SK-N-SH (cell line): Measurements from ENCODE around the gene SMIM5. TPM values are rescaled to one million over a fixed set of nuclear protein-coding genes. Genes with fewer than 3 reads are reported as not detected.

ENCODE experiments used
- CTCF ChIA-PET: fragments of 300-600, 350-600 bp; formaldehyde crosslinking; extraction: SDS; loops from one replicate; lab custom pipeline; 2021; lab: Yijun Ruan, JAX
- POLR2A ChIA-PET: fragments of 350-600 bp; sonication (Branson Sonifier 250); formaldehyde crosslinking; extraction: SDS; loops from one replicate; lab custom pipeline; 2020; ENCODE audit warnings: antibody characterized with exemption, inconsistent platforms; lab: Yijun Ruan, JAX
- DNase-seq: peaks from one replicate; pipeline ENCODE4 v3.0.0; 2012
- H2AFZ ChIP-seq: fragments of 200-600 bp; sonication (generic); 2 replicates; pipeline ENCODE4 v1.8.1; 2016; ENCODE audit warnings: antibody characterized with exemption, mild to moderate bottlenecking, low read depth
- H3F3A ChIP-seq: fragments of 200-600 bp; sonication (generic); replicated peaks from 2 replicates; pipeline ENCODE3; 2016; ENCODE audit warnings: antibody characterized with exemption, mild to moderate bottlenecking; ENCODE audit not compliant: insufficient read depth
- H3K27ac ChIP-seq, 2 experiments: fragments of 200-500 bp in 1 of 2; fragments of 200-600 bp in 1 of 2; sonication (Bioruptor generic) in 1 of 2; sonication (generic), shearing (Covaris generic) in 1 of 2; 2 replicates each; pipeline versions ENCODE4 v1.5.1 to v1.6.1; 2014 to 2016; ENCODE audit warnings: low read depth in 2 of 2, inconsistent platforms in 1 of 2, low read length in 1 of 2, mild to moderate bottlenecking in 1 of 2, mixed read lengths in 1 of 2
- H3K27me3 ChIP-seq: fragments of 200-600 bp; sonication (generic), shearing (Covaris generic); 2 replicates; pipeline ENCODE4 v1.6.1; 2016; ENCODE audit warnings: mixed run types; ENCODE audit not compliant: insufficient read depth
- H3K36me3 ChIP-seq, 2 experiments: fragments of 200-500 bp in 1 of 2; fragments of 200-600 bp in 1 of 2; sonication (Bioruptor generic) in 1 of 2; sonication (generic) in 1 of 2; replicated peaks in 1 of 2; 2 replicates each; pipeline versions ENCODE3 to v1.5.1; 2014 to 2016; ENCODE audit warnings: low read length in 1 of 2, mild to moderate bottlenecking in 1 of 2; ENCODE audit not compliant: insufficient read depth in 2 of 2, control insufficient read depth in 1 of 2
- H3K4me1 ChIP-seq, 2 experiments: fragments of 200-500 bp in 1 of 2; fragments of 200-600 bp in 1 of 2; sonication (Bioruptor generic) in 1 of 2; sonication (generic), shearing (Covaris generic) in 1 of 2; 2 replicates each; pipeline versions ENCODE4 v1.5.1 to v1.6.1; 2014 to 2016; ENCODE audit warnings: low read depth in 1 of 2, low read length in 1 of 2, mixed run types in 1 of 2; ENCODE audit not compliant: insufficient read depth in 2 of 2, control insufficient read depth in 1 of 2
- H3K4me2 ChIP-seq: fragments of 200-600 bp; sonication (generic), shearing (Covaris generic); 2 replicates; pipeline ENCODE4 v1.6.1; 2017; ENCODE audit warnings: mixed run types
- H3K4me3 ChIP-seq, 2 experiments: fragments of 200-500 bp in 1 of 2; fragments of 200-600 bp in 1 of 2; sonication (Bioruptor generic) in 1 of 2; sonication (generic), shearing (Covaris generic) in 1 of 2; 2 replicates each; pipeline versions ENCODE4 v1.5.1 to v1.8.1; 2014 to 2016; ENCODE audit warnings: low read depth in 2 of 2, inconsistent platforms in 1 of 2, low read length in 1 of 2, mild to moderate bottlenecking in 1 of 2, mixed read lengths in 1 of 2, moderate library complexity in 1 of 2
- H3K79me2 ChIP-seq: fragments of 200-600 bp; sonication (generic); 2 replicates; pipeline ENCODE4 v1.8.1; 2017; ENCODE audit warnings: mild to moderate bottlenecking; ENCODE audit not compliant: insufficient read depth
- H3K9ac ChIP-seq: fragments of 200-600 bp; sonication (generic); 2 replicates; pipeline ENCODE4 v1.6.1; 2017; ENCODE audit warnings: mixed run types
- H3K9me2 ChIP-seq: fragments of 200-600 bp; sonication (generic); 2 replicates; pipeline ENCODE4 v1.6.1; 2017; ENCODE audit warnings: mixed run types
- H3K9me3 ChIP-seq: fragments of 200-600 bp; sonication (generic); 2 replicates; pipeline ENCODE4 v1.6.1; 2017; ENCODE audit warnings: mixed run types, mild to moderate bottlenecking, moderate library complexity
- H4K20me1 ChIP-seq: fragments of 200-600 bp; sonication (generic); 2 replicates; pipeline ENCODE4 v1.6.1; 2017; ENCODE audit warnings: mild to moderate bottlenecking, mixed run types; ENCODE audit not compliant: insufficient read depth
- ELF1 ChIP-seq: IDR thresholded peaks from 2 replicates; pipeline ENCODE4 v1.4.0; 2012
- FOSL2 ChIP-seq: IDR thresholded peaks from 2 replicates; pipeline ENCODE4 v1.4.0; 2012; ENCODE audit warnings: low read depth, mild to moderate bottlenecking, moderate library complexity, borderline replicate concordance
- FOXJ3 ChIP-seq: sonication (generic); formaldehyde crosslinking; IDR thresholded peaks from 2 replicates; pipeline ENCODE4 v1.5.1; 2020; ENCODE audit warnings: mild to moderate bottlenecking, missing genetic modification reagents
- GABPA ChIP-seq: IDR thresholded peaks from 2 replicates; pipeline ENCODE4 v1.4.0; 2012; ENCODE audit warnings: low read depth, mild to moderate bottlenecking
- JUND ChIP-seq: IDR thresholded peaks from 2 replicates; pipeline ENCODE4 v1.4.0; 2012
- MXI1 ChIP-seq: IDR thresholded peaks from 2 replicates; pipeline ENCODE4 v1.6.1; 2012; ENCODE audit warnings: mild to moderate bottlenecking, low read depth, low read length, improper control_type of control experiment
- PBX3 ChIP-seq: IDR thresholded peaks from 2 replicates; pipeline ENCODE4; 2012
- RAD21 ChIP-seq: IDR thresholded peaks from 2 replicates; pipeline ENCODE4 v1.6.1; 2012; ENCODE audit warnings: mild to moderate bottlenecking, low read length
- RCOR1 ChIP-seq: fragments of 150-350 bp; IDR thresholded peaks from 2 replicates; pipeline ENCODE4 v1.6.1; 2017; ENCODE audit warnings: antibody characterized with exemption, low read length
- SIN3A ChIP-seq: IDR thresholded peaks from 2 replicates; pipeline ENCODE4 v1.6.1; 2012; ENCODE audit warnings: low read depth, mild to moderate bottlenecking, low read length, moderate library complexity, borderline replicate concordance
- SMC3 ChIP-seq: IDR thresholded peaks from 2 replicates; pipeline ENCODE4 v1.6.1; 2012; ENCODE audit warnings: low read depth, low read length, improper control_type of control experiment
- TAF1 ChIP-seq: IDR thresholded peaks from 2 replicates; pipeline ENCODE4 v1.6.1; 2012; ENCODE audit warnings: low read depth, mild to moderate bottlenecking, low read length, moderate library complexity, borderline replicate concordance
- TCF12 ChIP-seq: IDR thresholded peaks from 2 replicates; pipeline ENCODE4 v1.4.0; 2012
- TEAD4 ChIP-seq: IDR thresholded peaks from 2 replicates; pipeline ENCODE4 v1.4.0; 2012; ENCODE audit warnings: mild to moderate bottlenecking, borderline replicate concordance; ENCODE audit not compliant: insufficient read depth
- YY1 ChIP-seq: IDR thresholded peaks from 2 replicates; pipeline ENCODE4 v1.4.0; 2012; ENCODE audit warnings: low read depth, mild to moderate bottlenecking
- ZBTB33 ChIP-seq: IDR thresholded peaks from 2 replicates; pipeline ENCODE4 v1.4.0; 2012; ENCODE audit warnings: low read depth, borderline replicate concordance
- WGBS: methylation state at CpG from one replicate; pipeline ENCODE4 v1.1.6; 2017; ENCODE audit warnings: low lambda C conversion rate; 5-methylcytosine and 5-hydroxymethylcytosine counted together
- polyA plus RNA-seq, 3 experiments: library from polyadenylated mRNA; depleted of rRNA; stranded (reverse); fragments of >200 nt; gene quantifications; 2 replicates each; pipeline ENCODE4 v1.2.3, GENCODE V29; 2012
- TF ChIP-seq, protein P1 (sequence below): IDR thresholded peaks from 2 replicates; pipeline ENCODE4 v1.4.0; 2012; ENCODE audit warnings: low read depth
- TF ChIP-seq, protein P2 (sequence below): fragments of 150-350 bp; IDR thresholded peaks from 2 replicates; pipeline ENCODE4 v1.6.1; 2017; ENCODE audit warnings: antibody characterized with exemption, low read length, low read depth, borderline replicate concordance
- TF ChIP-seq, protein P3 (sequence below): fragments of 150-350 bp; IDR thresholded peaks from 2 replicates; pipeline ENCODE4 v1.6.1; 2016; ENCODE audit warnings: mild to moderate bottlenecking, low read depth, low read length

The SMIM5 gene
- polyA plus RNA-seq, 1 of the 3 experiments (the other 2 are of a cell fraction), result 0.02 TPM

DNA sequence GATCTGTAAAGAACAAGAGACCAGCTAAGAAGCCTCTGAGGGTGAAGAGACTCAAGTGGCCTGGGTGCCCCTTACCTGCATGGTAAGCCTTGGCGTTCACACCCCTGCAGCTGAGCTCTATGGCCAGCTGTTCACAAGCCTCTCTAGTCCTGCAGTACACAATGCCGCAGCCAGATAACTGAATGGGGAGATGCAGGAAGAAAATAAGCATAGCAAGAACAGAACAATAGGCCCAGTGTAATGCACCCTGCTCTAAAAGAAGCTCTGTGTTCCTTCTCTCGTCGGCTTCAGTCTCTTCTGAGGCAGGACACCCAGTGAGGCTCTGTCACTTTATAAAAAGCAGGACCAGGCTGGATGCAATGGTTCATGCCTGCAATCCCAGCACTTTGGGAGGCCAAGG lies 28.3 kb downstream of the SMIM5 start:
- Histone ChIP-seq H3K9me3 (no peaks in the 10 kb centered on the region), H3K9ac (no peak overlapping the region), H2AFZ (no peak overlapping the region)
- 95% methylated on average over 4 of the region's 4 CpGs for WGBS
- no peak for TF ChIP-seq ELF1
- no peak for TF ChIP-seq FOSL2
- TF ChIP-seq, protein P1, sequence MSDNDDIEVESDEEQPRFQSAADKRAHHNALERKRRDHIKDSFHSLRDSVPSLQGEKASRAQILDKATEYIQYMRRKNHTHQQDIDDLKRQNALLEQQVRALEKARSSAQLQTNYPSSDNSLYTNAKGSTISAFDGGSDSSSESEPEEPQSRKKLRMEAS, result no peak
- no peak for TF ChIP-seq FOXJ3 (CRISPR knock-in tag)
- no peak for TF ChIP-seq YY1
- TF ChIP-seq TAF1, result no peak
- TF ChIP-seq RAD21, result no peak
- TF ChIP-seq, protein P2, sequence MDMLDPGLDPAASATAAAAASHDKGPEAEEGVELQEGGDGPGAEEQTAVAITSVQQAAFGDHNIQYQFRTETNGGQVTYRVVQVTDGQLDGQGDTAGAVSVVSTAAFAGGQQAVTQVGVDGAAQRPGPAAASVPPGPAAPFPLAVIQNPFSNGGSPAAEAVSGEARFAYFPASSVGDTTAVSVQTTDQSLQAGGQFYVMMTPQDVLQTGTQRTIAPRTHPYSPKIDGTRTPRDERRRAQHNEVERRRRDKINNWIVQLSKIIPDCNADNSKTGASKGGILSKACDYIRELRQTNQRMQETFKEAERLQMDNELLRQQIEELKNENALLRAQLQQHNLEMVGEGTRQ, result no peak
- TF ChIP-seq SMC3, result no peak
- TF ChIP-seq TEAD4, result no peak
- no peak for TF ChIP-seq TCF12
- TF ChIP-seq RCOR1, result no peak
- no peak for TF ChIP-seq GABPA
- TF ChIP-seq SIN3A, result no peak
- TF ChIP-seq PBX3, result no peak
- no peak for TF ChIP-seq JUND
- no peak for TF ChIP-seq MXI1
- TF ChIP-seq, all 33 proteins: peak for 0
- CTCF ChIA-PET, result interaction anchor here (0.6 to 31.7 kb wide), 6 partner anchors 9 to 601 kb away, joined by 3 to 1189 read pairs (median 16); partner anchors contain the start of gene SMIM5
- H3K79me2 ChIP-seq, result peaks cover 17% of the 10 kb centered on the region
- no peaks in the 10 kb centered on the region for H3K9me2 ChIP-seq
- H3K27me3 ChIP-seq, result no peaks in the 10 kb centered on the region
- no peak for DNase-seq
- H4K20me1 ChIP-seq, result no peaks in the 10 kb centered on the region
- H3K36me3 ChIP-seq, result peaks cover 36 to 41% of the 10 kb centered on the region in 2 experiments
- peaks cover 7 to 8% of the 10 kb centered on the region in 2 experiments; a peak in 3 of 4 replicates for H3K4me1 ChIP-seq
- H3K27ac ChIP-seq, result no peak overlapping the region
- POLR2A ChIA-PET, result interaction anchor here (1.0 kb wide), 1 partner anchor 25 kb away, joined by 4 read pairs; no protein-coding TSS in a partner anchor
- no peak overlapping the region for H3K4me2 ChIP-seq
- H3K4me3 ChIP-seq, result no peak overlapping the region
- H3F3A ChIP-seq, result no peaks in the 10 kb centered on the region

DNA sequence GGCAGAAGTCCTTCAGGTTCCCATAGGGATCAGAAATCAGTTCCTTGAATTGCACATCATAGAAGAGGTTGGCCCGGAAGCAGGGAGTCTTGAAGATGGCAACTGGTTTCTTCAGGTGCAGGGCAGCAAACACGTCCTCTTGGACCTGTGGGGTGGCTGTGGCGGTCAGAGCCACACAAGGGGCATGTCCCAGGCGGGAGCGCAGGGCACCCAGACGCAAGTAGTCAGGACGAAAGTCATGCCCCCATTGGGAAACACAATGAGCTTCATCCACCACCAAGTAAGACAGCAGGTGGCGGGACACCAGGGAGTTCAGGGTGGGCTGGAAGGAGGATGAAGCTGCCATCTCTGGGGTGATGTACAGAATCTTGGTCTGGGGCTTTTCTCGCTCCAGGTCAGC lies 29.3 kb downstream of the SMIM5 start:
- Histone ChIP-seq H3K27ac (no peak overlapping the region), H3K4me2 (no peak overlapping the region), H4K20me1 (no peaks in the 10 kb centered on the region), H2AFZ (no peak overlapping the region), H3K9ac (no peak overlapping the region), H3K27me3 (no peaks in the 10 kb centered on the region), H3K4me1 (peaks cover 7 to 8% of the 10 kb centered on the region in 2 experiments; a peak in 3 of 4 replicates), H3K79me2 (peaks cover 27% of the 10 kb centered on the region), H3K9me3 (no peaks in the 10 kb centered on the region), H3K9me2 (no peaks in the 10 kb centered on the region), H3K4me3 (no peak overlapping the region), H3F3A (no peaks in the 10 kb centered on the region), H3K36me3 (peaks cover 33 to 40% of the 10 kb centered on the region in 2 experiments)
- TF ChIP-seq GABPA (no peak), SMC3 (no peak), SIN3A (no peak), ZBTB33 (no peak), JUND (no peak)
- TF ChIP-seq, protein P3, sequence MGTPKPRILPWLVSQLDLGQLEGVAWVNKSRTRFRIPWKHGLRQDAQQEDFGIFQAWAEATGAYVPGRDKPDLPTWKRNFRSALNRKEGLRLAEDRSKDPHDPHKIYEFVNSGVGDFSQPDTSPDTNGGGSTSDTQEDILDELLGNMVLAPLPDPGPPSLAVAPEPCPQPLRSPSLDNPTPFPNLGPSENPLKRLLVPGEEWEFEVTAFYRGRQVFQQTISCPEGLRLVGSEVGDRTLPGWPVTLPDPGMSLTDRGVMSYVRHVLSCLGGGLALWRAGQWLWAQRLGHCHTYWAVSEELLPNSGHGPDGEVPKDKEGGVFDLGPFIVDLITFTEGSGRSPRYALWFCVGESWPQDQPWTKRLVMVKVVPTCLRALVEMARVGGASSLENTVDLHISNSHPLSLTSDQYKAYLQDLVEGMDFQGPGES, result no peak
- TF ChIP-seq, protein P2, result no peak
- no peak for DNase-seq
- ChIA-PET CTCF (interaction anchor here (0.6 to 31.7 kb wide), 6 partner anchors 10 to 88 kb away, joined by 3 to 1189 read pairs (median 16); partner anchors contain the start of gene SMIM5), POLR2A (interaction anchor here (0.8 kb wide), 1 partner anchor 21 kb away, joined by 3 read pairs; no protein-coding TSS in a partner anchor)
- WGBS, result 86% methylated on average over 9 of the region's 9 CpGs
